Chondrocyte (in vitro differentiated cells): ENCODE results near the gene ALG9. TPM values are rescaled to one million over a fixed set of nuclear protein-coding genes. Genes with fewer than 3 reads are reported as not detected.
A peak's percentile ranks its signal among the peaks of the same experiment; 100 is the strongest.

Experiments
- DNase-seq: peaks from one replicate; pipeline ENCODE4 v3.0.0; 2021; ENCODE audit warnings: mixed read lengths, low spot score
- H3K27ac Mint-ChIP-seq: one replicate; pipeline ENCODE4 v1.8.0; 2021; ENCODE audit warnings: mild to moderate bottlenecking, moderate library complexity, mixed read lengths; ENCODE audit not compliant: unreplicated experiment
- H3K27me3 Mint-ChIP-seq: 2 replicates; pipeline ENCODE4 v1.8.0; 2021; ENCODE audit warnings: low read depth, mixed read lengths
- H3K36me3 Mint-ChIP-seq: 2 replicates; pipeline ENCODE4 v1.8.0; 2021; ENCODE audit warnings: low read depth, mixed read lengths
- H3K4me1 Mint-ChIP-seq: 2 replicates; pipeline ENCODE4 v1.8.0; 2021; ENCODE audit warnings: low read depth, mild to moderate bottlenecking, mixed read lengths
- H3K4me3 Mint-ChIP-seq: one replicate; pipeline ENCODE4 v1.8.0; 2021; ENCODE audit warnings: mild to moderate bottlenecking, moderate library complexity, mixed read lengths; ENCODE audit not compliant: unreplicated experiment
- H3K9me3 Mint-ChIP-seq: 2 replicates; pipeline ENCODE4 v1.8.0; 2021; ENCODE audit warnings: low read depth, mixed read lengths
- total RNA-seq: library from RNA; stranded (reverse); gene quantifications from 3 replicates; pipeline ENCODE4 v1.2.1, GENCODE V29; 2021
- TF ChIP-seq, protein P1 (sequence below): fragments of 200-600 bp; sonication (generic); IDR thresholded peaks from 2 replicates; pipeline ENCODE4 v1.5.0; 2021; ENCODE audit warnings: antibody characterized with exemption, mild to moderate bottlenecking, moderate library complexity

The ALG9 gene
- total RNA-seq, 1 donor from 2014 or later, result 29.8 TPM

DNA sequence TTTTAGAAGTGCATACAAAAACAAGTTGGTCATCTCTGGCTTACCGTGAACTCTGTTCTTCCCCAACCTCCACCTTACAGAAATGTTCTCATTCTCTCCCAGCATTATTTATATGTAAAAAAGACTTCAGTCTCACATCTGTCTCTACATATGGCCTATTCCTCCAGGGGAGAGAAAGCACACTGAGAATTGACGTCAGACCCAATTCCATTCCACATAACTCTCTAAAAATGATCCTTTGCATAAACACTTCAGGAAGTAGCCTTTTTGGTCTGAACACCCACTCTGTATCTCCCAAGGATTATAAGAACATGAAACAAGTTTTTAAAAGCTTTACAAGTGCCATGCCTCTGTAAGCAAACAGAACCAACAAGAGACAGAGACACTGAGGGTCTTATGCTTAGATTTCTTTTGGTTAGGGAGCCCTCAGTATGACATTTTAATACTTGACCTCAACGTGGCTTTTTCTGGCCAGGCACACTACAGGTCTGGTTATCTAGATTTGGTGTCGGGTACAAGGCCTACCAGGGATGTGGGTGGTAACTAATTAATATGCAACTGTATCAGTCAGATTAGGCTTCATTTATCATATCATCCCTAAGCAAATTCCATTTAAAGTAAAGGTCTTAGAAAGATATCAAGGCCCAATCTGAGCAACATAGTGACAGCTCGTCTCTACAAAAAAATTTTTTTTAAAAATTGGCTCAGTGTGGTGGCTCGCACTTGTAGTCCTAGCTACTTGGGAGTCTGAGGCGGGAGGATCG, 56.6 kb downstream of the ALG9 start:
- TF ChIP-seq, protein P1, sequence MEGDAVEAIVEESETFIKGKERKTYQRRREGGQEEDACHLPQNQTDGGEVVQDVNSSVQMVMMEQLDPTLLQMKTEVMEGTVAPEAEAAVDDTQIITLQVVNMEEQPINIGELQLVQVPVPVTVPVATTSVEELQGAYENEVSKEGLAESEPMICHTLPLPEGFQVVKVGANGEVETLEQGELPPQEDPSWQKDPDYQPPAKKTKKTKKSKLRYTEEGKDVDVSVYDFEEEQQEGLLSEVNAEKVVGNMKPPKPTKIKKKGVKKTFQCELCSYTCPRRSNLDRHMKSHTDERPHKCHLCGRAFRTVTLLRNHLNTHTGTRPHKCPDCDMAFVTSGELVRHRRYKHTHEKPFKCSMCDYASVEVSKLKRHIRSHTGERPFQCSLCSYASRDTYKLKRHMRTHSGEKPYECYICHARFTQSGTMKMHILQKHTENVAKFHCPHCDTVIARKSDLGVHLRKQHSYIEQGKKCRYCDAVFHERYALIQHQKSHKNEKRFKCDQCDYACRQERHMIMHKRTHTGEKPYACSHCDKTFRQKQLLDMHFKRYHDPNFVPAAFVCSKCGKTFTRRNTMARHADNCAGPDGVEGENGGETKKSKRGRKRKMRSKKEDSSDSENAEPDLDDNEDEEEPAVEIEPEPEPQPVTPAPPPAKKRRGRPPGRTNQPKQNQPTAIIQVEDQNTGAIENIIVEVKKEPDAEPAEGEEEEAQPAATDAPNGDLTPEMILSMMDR, result no peak
- Mint-ChIP-seq H3K27me3 (no peaks in the 10 kb centered on the region), H3K36me3 (peaks cover 7% of the 10 kb centered on the region), H3K27ac (peak overlapping the region; percentile 54), H3K4me3 (no peak overlapping the region), H3K4me1 (peaks cover 15% of the 10 kb centered on the region), H3K9me3 (no peaks in the 10 kb centered on the region)
- DNase-seq, result no peak

DNA sequence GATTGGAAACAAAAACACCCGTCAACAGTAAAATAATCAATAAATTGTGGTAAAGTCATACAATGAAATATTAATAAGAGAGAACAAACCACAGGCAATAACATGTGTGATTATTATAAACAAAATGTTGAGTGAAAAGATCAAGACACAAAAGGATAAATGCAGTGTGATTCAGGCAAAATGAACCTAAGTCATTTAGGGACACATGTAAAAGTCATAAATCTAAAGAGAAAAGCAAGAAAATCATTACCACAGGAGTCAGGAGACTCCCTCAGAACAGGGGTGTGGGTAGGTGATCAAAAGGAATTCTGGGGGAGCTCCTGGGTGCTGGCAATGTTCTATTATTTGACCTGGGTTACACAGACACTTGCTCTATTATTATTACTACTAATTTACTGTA, 57.3 kb downstream of the ALG9 start:
- TF ChIP-seq, protein P1, result no peak
- no peak overlapping the region for H3K4me3 Mint-ChIP-seq
- peaks cover 7% of the 10 kb centered on the region for H3K36me3 Mint-ChIP-seq
- DNase-seq, result no peak
- H3K27me3 Mint-ChIP-seq, result no peaks in the 10 kb centered on the region
- H3K4me1 Mint-ChIP-seq, result peaks cover 12% of the 10 kb centered on the region
- peak overlapping the region; percentile 32 for H3K27ac Mint-ChIP-seq
- no peaks in the 10 kb centered on the region for H3K9me3 Mint-ChIP-seq

DNA sequence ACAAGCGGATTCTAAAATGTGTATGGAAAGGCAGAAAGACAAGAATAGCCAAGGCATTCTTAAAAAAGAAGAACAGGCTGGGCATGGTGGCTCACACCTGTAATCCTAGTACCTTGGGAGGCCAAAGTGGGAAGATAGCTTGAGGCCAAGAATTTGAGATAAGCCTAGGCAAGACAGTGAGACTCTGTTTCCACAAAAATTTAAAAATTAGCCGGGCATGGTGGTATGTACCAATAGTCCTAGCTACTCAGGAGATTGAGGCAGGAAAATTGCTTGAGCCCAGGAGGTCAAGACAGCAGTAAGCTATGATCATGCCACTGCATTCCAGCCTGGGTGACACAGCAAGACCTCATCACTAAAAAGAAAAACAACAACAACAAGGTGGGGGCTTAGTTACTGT, 59.2 kb downstream of the ALG9 start:
- Mint-ChIP-seq H3K27me3 (no peaks in the 10 kb centered on the region), H3K4me1 (peaks cover 12% of the 10 kb centered on the region), H3K36me3 (peaks cover 8% of the 10 kb centered on the region), H3K9me3 (no peaks in the 10 kb centered on the region), H3K27ac (no peak overlapping the region), H3K4me3 (no peak overlapping the region)
- TF ChIP-seq, protein P1, result no peak
- no peak for DNase-seq

DNA sequence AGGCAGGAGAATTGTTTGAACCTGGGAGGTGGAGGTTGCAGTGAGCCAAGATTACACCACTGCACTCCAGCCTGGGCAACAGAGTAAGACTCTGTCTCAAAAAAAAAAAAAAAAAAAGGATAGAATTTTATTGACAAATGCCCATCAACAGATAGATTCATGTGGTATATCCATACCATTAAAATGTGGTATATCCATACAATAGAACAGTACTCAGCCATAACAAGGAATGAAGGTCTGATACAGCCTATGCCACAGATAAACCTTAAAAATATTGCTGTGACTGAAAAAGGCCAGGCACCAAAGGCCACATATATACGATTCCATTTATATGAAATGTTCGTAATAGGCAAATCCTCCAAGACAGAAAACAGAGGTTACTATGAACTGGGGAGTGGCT, 59.9 kb downstream of the ALG9 start:
- Mint-ChIP-seq H3K4me1 (peaks cover 12% of the 10 kb centered on the region), H3K27me3 (no peaks in the 10 kb centered on the region), H3K36me3 (peaks cover 11% of the 10 kb centered on the region), H3K9me3 (no peaks in the 10 kb centered on the region), H3K4me3 (no peak overlapping the region), H3K27ac (no peak overlapping the region)
- DNase-seq, result no peak
- TF ChIP-seq, protein P1, result no peak

DNA sequence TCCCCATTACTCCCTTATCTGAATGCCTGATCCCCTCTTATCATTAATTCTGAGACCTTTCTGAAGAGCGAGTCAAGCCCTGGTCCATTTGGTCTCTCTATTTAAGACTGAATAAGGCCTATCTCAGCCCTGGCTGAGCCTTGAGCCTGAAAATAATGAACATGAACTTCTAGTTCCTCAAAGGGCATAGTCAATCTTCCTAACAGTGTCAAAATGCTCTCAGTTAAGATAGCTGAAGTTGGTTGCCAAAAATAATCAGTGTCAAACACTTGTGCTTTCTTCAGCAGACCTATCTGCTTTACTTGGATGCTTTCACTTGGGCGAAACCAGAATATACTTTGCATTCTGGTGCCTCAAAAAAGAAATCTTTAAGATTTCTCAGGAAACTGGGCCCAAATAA, 62.5 kb downstream of the ALG9 start:
- no peaks in the 10 kb centered on the region for H3K9me3 Mint-ChIP-seq
- H3K4me1 Mint-ChIP-seq, result peaks cover 6% of the 10 kb centered on the region
- TF ChIP-seq, protein P1, result no peak
- no peak for DNase-seq
- peaks cover 26% of the 10 kb centered on the region for H3K36me3 Mint-ChIP-seq
- no peak overlapping the region for H3K27ac Mint-ChIP-seq
- no peak overlapping the region for H3K4me3 Mint-ChIP-seq
- no peaks in the 10 kb centered on the region for H3K27me3 Mint-ChIP-seq
